GM23338 (cell line): Measurements from ENCODE around the gene CFAP90.

Source experiments
- CREB1 ChIP-seq: fragments of 250-450 bp; sonication (Bioruptor Pico); IDR thresholded peaks from 2 replicates; pipeline ENCODE4 v1.5.0; 2020; ENCODE audit warnings: low read depth, mild to moderate bottlenecking, moderate library complexity
- EZH2 ChIP-seq: fragments of 200-600 bp; sonication (generic); IDR thresholded peaks from one replicate; pipeline ENCODE4 v1.8.0; 2017; ENCODE audit warnings: antibody characterized with exemption, mild to moderate bottlenecking, low read depth; ENCODE audit not compliant: unreplicated experiment
- EZH2phosphoT487 ChIP-seq: fragments of 200-600 bp; sonication (generic); IDR thresholded peaks from one replicate; pipeline ENCODE4 v1.8.1; 2018; ENCODE audit warnings: antibody characterized with exemption; ENCODE audit not compliant: unreplicated experiment
- JUNB ChIP-seq: IDR thresholded peaks from one replicate; pipeline ENCODE4 v1.6.1; 2016; ENCODE audit warnings: antibody characterized with exemption; ENCODE audit not compliant: unreplicated experiment
- POLR2AphosphoS5 ChIP-seq: IDR thresholded peaks from 2 replicates; pipeline ENCODE4 v1.6.1; 2016; ENCODE audit warnings: antibody characterized with exemption, low read depth
- STAT1 ChIP-seq: IDR thresholded peaks from one replicate; pipeline ENCODE4 v1.6.1; 2016; ENCODE audit warnings: antibody characterized with exemption; ENCODE audit not compliant: unreplicated experiment
- TF ChIP-seq, protein P1 (sequence below), 2 experiments: fragments of 200-600 bp in 1 of 2; sonication (generic) in 1 of 2; conservative IDR thresholded peaks; 2 replicates each; pipeline versions ENCODE4 v1.5.1 to v1.6.1; 2016 to 2017; ENCODE audit warnings: antibody characterized with exemption in 2 of 2, low read depth in 2 of 2, mild to moderate bottlenecking in 2 of 2, moderate library complexity in 1 of 2
- TF ChIP-seq, protein P2 (sequence below): fragments of 250-450 bp; sonication (Bioruptor Pico); IDR thresholded peaks from 2 replicates; pipeline ENCODE4 v1.5.0; 2020; ENCODE audit warnings: mild to moderate bottlenecking, moderate library complexity
- TF ChIP-seq, protein P3 (sequence below): IDR thresholded peaks from one replicate; pipeline ENCODE4 v1.6.1; 2018; ENCODE audit warnings: antibody characterized with exemption; ENCODE audit not compliant: unreplicated experiment

DNA sequence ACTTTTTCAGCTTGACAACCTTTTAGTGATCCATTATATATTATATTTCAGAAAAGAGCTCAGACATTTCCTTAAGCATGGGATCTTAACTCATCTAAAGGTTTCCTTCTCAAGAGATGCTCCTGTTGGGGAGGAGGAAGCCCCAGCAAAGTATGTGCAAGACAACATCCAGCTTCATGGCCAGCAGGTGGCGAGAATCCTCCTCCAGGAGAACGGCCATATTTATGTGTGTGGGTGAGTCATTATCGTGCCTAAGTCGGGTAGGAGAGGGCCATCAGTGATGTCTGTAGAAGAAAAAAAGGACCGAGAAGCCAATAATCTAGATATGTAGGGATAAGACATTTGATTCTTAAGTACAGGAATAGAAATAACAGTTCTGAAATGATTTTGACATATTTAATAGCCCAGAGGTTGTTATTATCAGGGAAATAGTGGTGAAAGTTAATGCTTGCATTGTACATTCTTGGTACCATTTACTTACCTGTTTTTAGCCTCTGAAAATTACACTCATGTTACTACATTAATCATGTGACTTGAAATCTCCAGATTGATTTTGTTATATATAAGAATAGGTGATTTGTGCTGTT is 46.2 kb upstream of the CFAP90 start:
- TF ChIP-seq, protein P1, sequence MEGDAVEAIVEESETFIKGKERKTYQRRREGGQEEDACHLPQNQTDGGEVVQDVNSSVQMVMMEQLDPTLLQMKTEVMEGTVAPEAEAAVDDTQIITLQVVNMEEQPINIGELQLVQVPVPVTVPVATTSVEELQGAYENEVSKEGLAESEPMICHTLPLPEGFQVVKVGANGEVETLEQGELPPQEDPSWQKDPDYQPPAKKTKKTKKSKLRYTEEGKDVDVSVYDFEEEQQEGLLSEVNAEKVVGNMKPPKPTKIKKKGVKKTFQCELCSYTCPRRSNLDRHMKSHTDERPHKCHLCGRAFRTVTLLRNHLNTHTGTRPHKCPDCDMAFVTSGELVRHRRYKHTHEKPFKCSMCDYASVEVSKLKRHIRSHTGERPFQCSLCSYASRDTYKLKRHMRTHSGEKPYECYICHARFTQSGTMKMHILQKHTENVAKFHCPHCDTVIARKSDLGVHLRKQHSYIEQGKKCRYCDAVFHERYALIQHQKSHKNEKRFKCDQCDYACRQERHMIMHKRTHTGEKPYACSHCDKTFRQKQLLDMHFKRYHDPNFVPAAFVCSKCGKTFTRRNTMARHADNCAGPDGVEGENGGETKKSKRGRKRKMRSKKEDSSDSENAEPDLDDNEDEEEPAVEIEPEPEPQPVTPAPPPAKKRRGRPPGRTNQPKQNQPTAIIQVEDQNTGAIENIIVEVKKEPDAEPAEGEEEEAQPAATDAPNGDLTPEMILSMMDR (conservative IDR thresholded peaks at IDR 0.05; ENCODE audit: low read depth in 2 of 2), result peak; percentile 56 to 64
- no peak for TF ChIP-seq EZH2phosphoT487
- TF ChIP-seq, protein P2, sequence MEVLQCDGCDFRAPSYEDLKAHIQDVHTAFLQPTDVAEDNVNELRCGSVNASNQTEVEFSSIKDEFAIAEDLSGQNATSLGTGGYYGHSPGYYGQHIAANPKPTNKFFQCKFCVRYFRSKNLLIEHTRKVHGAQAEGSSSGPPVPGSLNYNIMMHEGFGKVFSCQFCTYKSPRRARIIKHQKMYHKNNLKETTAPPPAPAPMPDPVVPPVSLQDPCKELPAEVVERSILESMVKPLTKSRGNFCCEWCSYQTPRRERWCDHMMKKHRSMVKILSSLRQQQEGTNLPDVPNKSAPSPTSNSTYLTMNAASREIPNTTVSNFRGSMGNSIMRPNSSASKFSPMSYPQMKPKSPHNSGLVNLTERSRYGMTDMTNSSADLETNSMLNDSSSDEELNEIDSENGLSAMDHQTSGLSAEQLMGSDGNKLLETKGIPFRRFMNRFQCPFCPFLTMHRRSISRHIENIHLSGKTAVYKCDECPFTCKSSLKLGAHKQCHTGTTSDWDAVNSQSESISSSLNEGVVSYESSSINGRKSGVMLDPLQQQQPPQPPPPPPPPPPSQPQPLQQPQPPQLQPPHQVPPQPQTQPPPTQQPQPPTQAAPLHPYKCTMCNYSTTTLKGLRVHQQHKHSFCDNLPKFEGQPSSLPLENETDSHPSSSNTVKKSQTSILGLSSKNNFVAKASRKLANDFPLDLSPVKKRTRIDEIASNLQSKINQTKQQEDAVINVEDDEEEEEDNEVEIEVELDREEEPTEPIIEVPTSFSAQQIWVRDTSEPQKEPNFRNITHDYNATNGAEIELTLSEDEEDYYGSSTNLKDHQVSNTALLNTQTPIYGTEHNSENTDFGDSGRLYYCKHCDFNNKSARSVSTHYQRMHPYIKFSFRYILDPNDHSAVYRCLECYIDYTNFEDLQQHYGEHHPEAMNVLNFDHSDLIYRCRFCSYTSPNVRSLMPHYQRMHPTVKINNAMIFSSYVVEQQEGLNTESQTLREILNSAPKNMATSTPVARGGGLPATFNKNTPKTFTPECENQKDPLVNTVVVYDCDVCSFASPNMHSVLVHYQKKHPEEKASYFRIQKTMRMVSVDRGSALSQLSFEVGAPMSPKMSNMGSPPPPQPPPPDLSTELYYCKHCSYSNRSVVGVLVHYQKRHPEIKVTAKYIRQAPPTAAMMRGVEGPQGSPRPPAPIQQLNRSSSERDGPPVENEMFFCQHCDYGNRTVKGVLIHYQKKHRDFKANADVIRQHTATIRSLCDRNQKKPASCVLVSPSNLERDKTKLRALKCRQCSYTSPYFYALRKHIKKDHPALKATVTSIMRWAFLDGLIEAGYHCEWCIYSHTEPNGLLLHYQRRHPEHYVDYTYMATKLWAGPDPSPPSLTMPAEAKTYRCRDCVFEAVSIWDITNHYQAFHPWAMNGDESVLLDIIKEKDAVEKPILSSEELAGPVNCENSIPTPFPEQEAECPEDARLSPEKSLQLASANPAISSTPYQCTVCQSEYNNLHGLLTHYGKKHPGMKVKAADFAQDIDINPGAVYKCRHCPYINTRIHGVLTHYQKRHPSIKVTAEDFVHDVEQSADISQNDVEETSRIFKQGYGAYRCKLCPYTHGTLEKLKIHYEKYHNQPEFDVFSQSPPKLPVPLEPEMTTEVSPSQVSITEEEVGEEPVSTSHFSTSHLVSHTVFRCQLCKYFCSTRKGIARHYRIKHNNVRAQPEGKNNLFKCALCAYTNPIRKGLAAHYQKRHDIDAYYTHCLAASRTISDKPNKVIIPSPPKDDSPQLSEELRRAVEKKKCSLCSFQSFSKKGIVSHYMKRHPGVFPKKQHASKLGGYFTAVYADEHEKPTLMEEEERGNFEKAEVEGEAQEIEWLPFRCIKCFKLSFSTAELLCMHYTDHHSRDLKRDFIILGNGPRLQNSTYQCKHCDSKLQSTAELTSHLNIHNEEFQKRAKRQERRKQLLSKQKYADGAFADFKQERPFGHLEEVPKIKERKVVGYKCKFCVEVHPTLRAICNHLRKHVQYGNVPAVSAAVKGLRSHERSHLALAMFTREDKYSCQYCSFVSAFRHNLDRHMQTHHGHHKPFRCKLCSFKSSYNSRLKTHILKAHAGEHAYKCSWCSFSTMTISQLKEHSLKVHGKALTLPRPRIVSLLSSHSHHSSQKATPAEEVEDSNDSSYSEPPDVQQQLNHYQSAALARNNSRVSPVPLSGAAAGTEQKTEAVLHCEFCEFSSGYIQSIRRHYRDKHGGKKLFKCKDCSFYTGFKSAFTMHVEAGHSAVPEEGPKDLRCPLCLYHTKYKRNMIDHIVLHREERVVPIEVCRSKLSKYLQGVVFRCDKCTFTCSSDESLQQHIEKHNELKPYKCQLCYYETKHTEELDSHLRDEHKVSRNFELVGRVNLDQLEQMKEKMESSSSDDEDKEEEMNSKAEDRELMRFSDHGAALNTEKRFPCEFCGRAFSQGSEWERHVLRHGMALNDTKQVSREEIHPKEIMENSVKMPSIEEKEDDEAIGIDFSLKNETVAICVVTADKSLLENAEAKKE (CRISPR knock-in tag), result no peak
- TF ChIP-seq EZH2, result no peak
- no peak for TF ChIP-seq STAT1
- no peak for TF ChIP-seq POLR2AphosphoS5
- TF ChIP-seq, protein P3, sequence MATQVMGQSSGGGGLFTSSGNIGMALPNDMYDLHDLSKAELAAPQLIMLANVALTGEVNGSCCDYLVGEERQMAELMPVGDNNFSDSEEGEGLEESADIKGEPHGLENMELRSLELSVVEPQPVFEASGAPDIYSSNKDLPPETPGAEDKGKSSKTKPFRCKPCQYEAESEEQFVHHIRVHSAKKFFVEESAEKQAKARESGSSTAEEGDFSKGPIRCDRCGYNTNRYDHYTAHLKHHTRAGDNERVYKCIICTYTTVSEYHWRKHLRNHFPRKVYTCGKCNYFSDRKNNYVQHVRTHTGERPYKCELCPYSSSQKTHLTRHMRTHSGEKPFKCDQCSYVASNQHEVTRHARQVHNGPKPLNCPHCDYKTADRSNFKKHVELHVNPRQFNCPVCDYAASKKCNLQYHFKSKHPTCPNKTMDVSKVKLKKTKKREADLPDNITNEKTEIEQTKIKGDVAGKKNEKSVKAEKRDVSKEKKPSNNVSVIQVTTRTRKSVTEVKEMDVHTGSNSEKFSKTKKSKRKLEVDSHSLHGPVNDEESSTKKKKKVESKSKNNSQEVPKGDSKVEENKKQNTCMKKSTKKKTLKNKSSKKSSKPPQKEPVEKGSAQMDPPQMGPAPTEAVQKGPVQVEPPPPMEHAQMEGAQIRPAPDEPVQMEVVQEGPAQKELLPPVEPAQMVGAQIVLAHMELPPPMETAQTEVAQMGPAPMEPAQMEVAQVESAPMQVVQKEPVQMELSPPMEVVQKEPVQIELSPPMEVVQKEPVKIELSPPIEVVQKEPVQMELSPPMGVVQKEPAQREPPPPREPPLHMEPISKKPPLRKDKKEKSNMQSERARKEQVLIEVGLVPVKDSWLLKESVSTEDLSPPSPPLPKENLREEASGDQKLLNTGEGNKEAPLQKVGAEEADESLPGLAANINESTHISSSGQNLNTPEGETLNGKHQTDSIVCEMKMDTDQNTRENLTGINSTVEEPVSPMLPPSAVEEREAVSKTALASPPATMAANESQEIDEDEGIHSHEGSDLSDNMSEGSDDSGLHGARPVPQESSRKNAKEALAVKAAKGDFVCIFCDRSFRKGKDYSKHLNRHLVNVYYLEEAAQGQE, result no peak
- TF ChIP-seq CREB1 (CRISPR knock-in tag), result no peak
- TF ChIP-seq JUNB, result no peak
